Daoy (cell line): ENCODE data around the gene DPM3. TPM values are rescaled to one million over a fixed set of nuclear protein-coding genes. Genes with fewer than 3 reads are reported as not detected.

ENCODE experiments used
- DNase-seq: peaks from one replicate; pipeline ENCODE4 v3.0.0-alpha.2; 2015; ENCODE audit warnings: low read depth
- total RNA-seq: library from RNA; depleted of rRNA; stranded (reverse); fragments of >200 nt; shearing (Covaris generic); gene quantifications from 2 replicates; pipeline ENCODE4 v1.2.3, GENCODE V29; 2014; rRNA removed

DPM3 gene
- total RNA-seq, 1 experiment from 2014 or later, result 66.4 TPM

DNA sequence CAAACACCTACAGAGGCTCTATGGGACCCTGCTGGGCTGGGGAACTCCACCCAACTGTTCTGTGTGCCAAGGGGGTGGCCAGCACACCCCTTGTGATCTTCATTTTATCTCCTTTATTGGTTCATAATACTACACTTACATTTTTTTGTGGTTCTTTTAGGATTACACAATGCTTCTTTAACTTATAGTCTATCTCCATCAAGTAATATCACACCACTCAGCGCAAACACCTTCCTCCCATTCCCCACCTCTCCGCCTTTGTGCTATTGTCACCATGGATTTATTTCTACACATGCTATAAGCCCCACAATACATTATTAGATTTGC, 45.7 kb downstream of the DPM3 start:
- DNase-seq, result no peak

DNA sequence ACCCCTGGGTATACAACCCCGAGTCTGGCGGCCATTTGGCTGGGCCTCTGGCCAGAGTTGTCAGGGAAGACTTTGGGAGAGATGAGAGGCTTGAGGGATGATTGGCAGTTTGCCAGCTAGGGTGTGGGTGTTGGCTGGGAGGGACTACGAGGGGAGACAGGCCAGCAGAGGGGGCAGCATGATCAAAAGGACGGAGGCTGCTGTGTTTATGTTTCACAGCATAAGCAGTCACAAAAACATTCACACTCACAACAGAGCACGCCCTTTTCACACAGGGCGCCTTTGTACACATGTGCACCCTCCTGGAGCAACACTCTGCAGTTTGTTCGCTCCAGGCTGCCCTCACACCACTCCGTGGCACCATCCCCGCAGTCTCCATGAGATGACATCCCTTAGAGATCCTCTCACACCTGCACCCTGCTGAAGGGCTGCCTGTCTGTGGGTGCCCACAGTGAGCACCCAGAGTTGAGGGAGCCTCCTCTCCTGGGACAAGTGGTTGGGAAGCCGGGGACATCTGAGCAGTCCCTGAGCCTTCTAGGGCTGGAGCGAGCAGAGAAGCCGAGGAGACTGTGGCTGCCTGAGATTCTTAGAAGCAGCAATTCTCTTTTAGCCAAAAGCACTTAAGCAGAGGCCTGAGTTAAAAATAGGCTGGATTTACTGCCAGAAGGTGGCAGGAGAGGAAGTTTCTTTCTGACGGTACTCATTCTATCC, 46.3 kb downstream of the DPM3 start:
- DNase-seq, result peak; percentile 69

DNA sequence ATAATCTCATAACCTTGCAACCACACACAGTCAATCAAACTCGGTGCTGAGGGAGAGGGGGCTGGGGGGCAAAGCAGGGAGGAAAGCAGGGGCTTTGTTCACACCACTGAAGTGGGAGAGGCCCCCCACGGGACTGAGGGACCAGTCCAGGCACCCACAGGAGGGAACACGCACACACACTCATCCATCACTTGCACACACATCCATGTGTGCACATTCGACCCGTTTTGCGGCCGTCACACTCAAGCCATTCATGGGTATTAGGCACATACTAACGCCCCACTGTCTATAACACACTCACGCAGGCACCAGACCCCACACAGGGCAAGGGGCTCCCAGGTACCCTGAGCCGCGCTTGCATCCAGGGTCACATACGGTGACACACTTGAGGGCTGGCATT, 47.7 kb downstream of the DPM3 start:
- DNase-seq, result no peak

DNA sequence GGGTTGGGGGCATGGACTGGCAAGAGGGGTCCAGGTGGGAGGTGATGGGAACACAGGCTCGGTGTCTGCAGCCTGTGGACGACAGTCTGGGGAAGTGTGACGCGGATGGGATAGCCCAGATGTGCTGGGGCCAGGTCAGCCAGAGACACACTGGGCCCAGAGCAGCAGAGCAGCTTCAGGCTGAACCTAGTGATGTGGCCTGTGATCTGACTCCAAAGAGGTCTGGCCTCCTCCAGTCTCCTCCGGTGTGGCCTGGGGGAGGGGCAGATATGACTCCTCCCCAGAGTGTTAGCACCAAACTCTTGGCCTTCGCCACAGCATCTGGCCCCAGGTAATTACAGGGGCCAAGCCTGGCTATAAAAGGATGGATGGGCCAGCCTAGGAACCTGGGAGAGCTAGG, 48.2 kb downstream of the DPM3 start:
- no peak for DNase-seq

DNA sequence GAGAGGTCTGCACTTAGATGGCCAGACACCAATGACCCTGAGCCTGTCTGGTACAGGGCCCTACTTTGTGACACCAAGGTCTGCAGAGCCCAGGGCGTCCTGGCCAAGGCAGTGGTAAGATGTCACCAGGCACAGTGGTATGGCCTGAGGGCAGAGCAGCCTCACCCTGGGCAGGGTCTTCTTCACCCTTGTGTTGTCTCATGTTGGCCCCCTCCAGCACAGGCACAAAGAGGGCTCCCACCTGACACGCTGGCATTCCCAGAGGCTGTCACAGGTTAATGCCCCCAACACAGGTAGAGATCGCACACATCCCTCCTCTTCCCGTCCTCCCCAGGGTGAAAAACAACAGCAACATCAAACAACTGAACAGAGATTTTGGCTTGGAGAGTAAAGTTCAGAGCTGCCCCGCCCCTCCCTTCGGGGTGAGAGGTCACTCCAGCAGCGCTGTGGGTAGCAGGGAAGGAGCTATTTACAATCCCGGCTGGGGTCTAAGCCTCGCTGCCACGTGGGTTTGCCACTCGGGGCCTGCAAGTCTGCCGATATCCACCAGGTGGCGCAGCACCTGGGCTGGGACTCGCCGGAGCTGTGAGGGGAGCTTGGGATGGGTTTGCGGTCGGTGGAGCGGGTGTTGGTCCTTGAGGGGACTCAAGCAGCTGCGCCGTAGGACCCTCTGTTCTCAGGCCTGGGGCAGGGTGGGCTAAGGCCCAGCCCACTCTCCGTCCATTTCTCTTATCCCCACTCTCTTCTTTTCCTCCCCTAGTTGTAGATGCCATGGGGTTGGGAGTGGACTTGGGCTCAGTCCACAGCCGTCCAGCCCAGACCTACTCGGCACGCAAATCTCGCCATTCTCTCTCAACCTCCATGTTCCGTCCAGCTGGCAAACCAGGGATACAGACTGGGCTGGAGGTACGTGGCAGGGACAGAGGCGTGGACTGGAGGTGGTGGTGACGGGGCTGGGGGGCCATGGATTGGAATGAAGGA, 49.0 kb downstream of the DPM3 start:
- peak; percentile 82 for DNase-seq

Other genes with a start within 250 kb of the DPM3 start
- 3.8 and 5.7 TPM in 2 replicates for gene PMVK, start 203.8 kb downstream of the DPM3 start, total RNA-seq
- gene PBXIP1, start 184.4 kb downstream of the DPM3 start, total RNA-seq, result 10.5 and 10.9 TPM in 2 replicates
- 21.8 and 24.3 TPM in 2 replicates for gene PYGO2, start 178.7 kb downstream of the DPM3 start, total RNA-seq
- 112 and 126 TPM in 2 replicates for gene SHC1, start 169.8 kb downstream of the DPM3 start, total RNA-seq
- gene CKS1B, start 165.8 kb downstream of the DPM3 start, total RNA-seq, result 362 and 379 TPM in 2 replicates
- gene FLAD1, start 157.2 kb downstream of the DPM3 start, total RNA-seq, result 48.1 and 51.2 TPM in 2 replicates
- not detected in 2 replicates for gene LENEP, start 146.9 kb downstream of the DPM3 start, total RNA-seq
- gene ZBTB7B, start 137.7 kb downstream of the DPM3 start, total RNA-seq, result 11.7 and 14.8 TPM in 2 replicates
- not detected in 2 replicates for gene DCST2, start 106.8 kb downstream of the DPM3 start, total RNA-seq
- gene DCST1, start 106.7 kb downstream of the DPM3 start, total RNA-seq, result not detected in 2 replicates
- gene ADAM15, start 89.2 kb downstream of the DPM3 start, total RNA-seq, result 44.5 and 46.2 TPM in 2 replicates
- 10.6 and 16.7 TPM in 2 replicates for gene EFNA4, start 76.8 kb downstream of the DPM3 start, total RNA-seq
- 1.1 and 2.4 TPM in 2 replicates for gene EFNA3, start 61.7 kb downstream of the DPM3 start, total RNA-seq
- 24.6 and 34.5 TPM in 2 replicates for gene EFNA1, start 12.7 kb downstream of the DPM3 start, total RNA-seq
- 14.9 and 28.7 TPM in 2 replicates for gene SLC50A1, start 4.7 kb downstream of the DPM3 start, total RNA-seq
- gene KRTCAP2, start 32.8 kb upstream of the DPM3 start, total RNA-seq, result 123 and 131 TPM in 2 replicates
- gene TRIM46, start 33.3 kb upstream of the DPM3 start, total RNA-seq, result 0.63 and 1.9 TPM in 2 replicates
- 2.9 and 3.2 TPM in 2 replicates for gene THBS3, start 67.4 kb upstream of the DPM3 start, total RNA-seq
- gene MTX1, start 68.2 kb upstream of the DPM3 start, total RNA-seq, result 81.3 and 96.7 TPM in 2 replicates
- 1.6 and 2.7 TPM in 2 replicates for gene ENTREP3, start 115.0 kb upstream of the DPM3 start, total RNA-seq
- 42.1 and 43.4 TPM in 2 replicates for gene SCAMP3, start 121.8 kb upstream of the DPM3 start, total RNA-seq
- 11.5 and 15.1 TPM in 2 replicates for gene CLK2, start 133.0 kb upstream of the DPM3 start, total RNA-seq
- 0.11 and 0.65 TPM in 2 replicates for gene HCN3, start 136.9 kb upstream of the DPM3 start, total RNA-seq
- gene PKLR, start 160.9 kb upstream of the DPM3 start, total RNA-seq, result not detected in 2 replicates
- 219 and 227 TPM in 2 replicates for gene FDPS, start 168.3 kb upstream of the DPM3 start, total RNA-seq
- 17.1 and 18.6 TPM in 2 replicates for gene RUSC1, start 180.4 kb upstream of the DPM3 start, total RNA-seq